GM23338 (cell line): ENCODE measurements around the gene SYK. TPM values are rescaled to one million over a fixed set of nuclear protein-coding genes. Genes with fewer than 3 reads are reported as not detected.

ENCODE experiments used
- CREB1 ChIP-seq: fragments of 250-450 bp; sonication (Bioruptor Pico); IDR thresholded peaks from 2 replicates; pipeline ENCODE4 v1.5.0; 2020; ENCODE audit warnings: low read depth, mild to moderate bottlenecking, moderate library complexity
- CTCF ChIP-seq, 2 experiments: fragments of 200-600 bp in 1 of 2; sonication (generic) in 1 of 2; conservative IDR thresholded peaks; 2 replicates each; pipeline versions ENCODE4 v1.5.1 to v1.6.1; 2016 to 2017; ENCODE audit warnings: antibody characterized with exemption in 2 of 2, low read depth in 2 of 2, mild to moderate bottlenecking in 2 of 2, moderate library complexity in 1 of 2
- EZH2phosphoT487 ChIP-seq: fragments of 200-600 bp; sonication (generic); IDR thresholded peaks from one replicate; pipeline ENCODE4 v1.8.1; 2018; ENCODE audit warnings: antibody characterized with exemption; ENCODE audit not compliant: unreplicated experiment
- JUNB ChIP-seq: IDR thresholded peaks from one replicate; pipeline ENCODE4 v1.6.1; 2016; ENCODE audit warnings: antibody characterized with exemption; ENCODE audit not compliant: unreplicated experiment
- REST ChIP-seq: IDR thresholded peaks from one replicate; pipeline ENCODE4 v1.6.1; 2018; ENCODE audit warnings: antibody characterized with exemption; ENCODE audit not compliant: unreplicated experiment
- ZNF114 ChIP-seq: fragments of 250-450 bp; sonication (Bioruptor Pico); IDR thresholded peaks from 2 replicates; pipeline ENCODE4 v1.5.0; 2020; ENCODE audit warnings: mild to moderate bottlenecking, moderate library complexity
- ZNF462 ChIP-seq: fragments of 250-450 bp; sonication (Bioruptor Pico); IDR thresholded peaks from 2 replicates; pipeline ENCODE4 v1.5.0; 2020; ENCODE audit warnings: mild to moderate bottlenecking, moderate library complexity
- polyA plus RNA-seq: library from polyadenylated mRNA; unstranded; fragments of >200 nt; fragmentation: Nextera tagmentation; extraction: Ambion mirVana; gene quantifications from 2 replicates; pipeline ENCODE4 v1.2.1, GENCODE V29; 2016
- total RNA-seq: library from RNA; depleted of rRNA; stranded (reverse); fragments of >200 nt; shearing (Covaris generic); gene quantifications from 2 replicates; pipeline ENCODE4 v1.2.3, GENCODE V29; 2014

The SYK gene
- total and polyA plus RNA-seq, 2 experiments from 2014 or later: 1.5 to 5.8 TPM

GRCh38 chr9:90805006-90805996, 3.7 kb downstream of the SYK start (continued):
- no peak for TF ChIP-seq ZNF462 (CRISPR knock-in tag)
- TF ChIP-seq ZNF114: no peak
- TF ChIP-seq EZH2phosphoT487: no peak
- no peak for TF ChIP-seq JUNB
- no peak for TF ChIP-seq CTCF (conservative IDR thresholded peaks at IDR 0.05; ENCODE audit: low read depth in 2 of 2)
- no peak for TF ChIP-seq CREB1
- no peak for TF ChIP-seq REST
